Spleen (tissue), 7 donors: ENCODE measurements around the gene TIGD4.

Source experiments
- CTCF ChIP-seq, 11 experiments: fragments of 200-600 bp in 7 of 11; fragments of 450-650 bp in 4 of 11; sonication (generic) in 4 of 11; IDR thresholded peaks in 8 of 11; conservative IDR thresholded peaks in 3 of 11; 1 replicate in 7 of 11; 2 replicates in 4 of 11; pipeline versions ENCODE4 v1.4.0 to v1.8.0; 2016 to 2021; ENCODE audit warnings: antibody characterized with exemption in 11 of 11, inconsistent platforms in 4 of 11, mild to moderate bottlenecking in 1 of 11
- POLR2AphosphoS5 ChIP-seq, 3 donors: sonication (generic); formaldehyde crosslinking; IDR thresholded peaks; one replicate each; pipeline ENCODE4 v1.5.1; 2017; ENCODE audit warnings: antibody characterized with exemption in 3 of 3
- donor health status: DM: no; HTN: no; CAD: no; lungs with moderate emphysema.
- donor health status: DM: no; HTN: no; CAD: no.
- donor health status: DM: no; HTN: no; CAD: no.

GRCh38 chr4:152719801-152720556, 59.6 kb downstream of the TIGD4 start:
- TF ChIP-seq POLR2AphosphoS5 (IDR thresholded peaks at IDR 0.05) (no peak), CTCF (IDR thresholded peaks at IDR 0.05 in 8 of 11, conservative IDR thresholded peaks at IDR 0.05 in 3 of 11) (no peak)
